Prostate gland (tissue), 2 donors: Measurements from ENCODE around the gene LMCD1. TPM values are rescaled to one million over a fixed set of nuclear protein-coding genes. Genes with fewer than 3 reads are reported as not detected.

Experiments
- DNase-seq: peaks from one replicate; pipeline ENCODE4 v3.0.0-alpha.2; 2019; ENCODE audit warnings: low spot score
- H3K27ac ChIP-seq, 2 donors: fragments of 200-600 bp; sonication (generic); 2 replicates each; pipeline ENCODE4 v1.5.1; 2017 to 2019
- H3K27me3 ChIP-seq: fragments of 200-600 bp; sonication (generic); replicated peaks from 2 replicates; pipeline ENCODE4 v1.5.1; 2019; ENCODE audit not compliant: insufficient read depth
- H3K36me3 ChIP-seq, 2 donors: fragments of 200-600 bp; sonication (generic); 1 replicate in 1 of 2; 2 replicates in 1 of 2; pipeline versions ENCODE4 v1.5.1 to v1.8.1; 2017 to 2019
- H3K4me1 ChIP-seq: fragments of 200-600 bp; sonication (generic); replicated peaks from 2 replicates; pipeline ENCODE4 v1.5.1; 2019
- H3K4me3 ChIP-seq, 2 donors: fragments of 200-600 bp; sonication (generic); 2 replicates each; pipeline ENCODE4 v1.5.1; 2017 to 2019
- H3K9me3 ChIP-seq: fragments of 200-600 bp; sonication (generic); 2 replicates; pipeline ENCODE4 v1.5.1; 2017
- CTCF ChIP-seq, 4 experiments: fragments of 200-600 bp in 2 of 4; fragments of 450-650 bp in 2 of 4; sonication (generic) in 2 of 4; IDR thresholded peaks; 1 replicate in 3 of 4; 2 replicates in 1 of 4; pipeline ENCODE4 v1.5.1; 2016 to 2019; ENCODE audit warnings: antibody characterized with exemption in 4 of 4, mild to moderate bottlenecking in 2 of 4, moderate library complexity in 2 of 4
- POLR2A ChIP-seq: fragments of 450-650 bp; IDR thresholded peaks from one replicate; pipeline ENCODE4 v1.6.1; 2016; ENCODE audit warnings: antibody characterized with exemption, mild to moderate bottlenecking
- POLR2AphosphoS5 ChIP-seq: sonication (generic); formaldehyde crosslinking; IDR thresholded peaks from one replicate; pipeline ENCODE4 v1.6.1; 2017; ENCODE audit warnings: antibody characterized with exemption
- WGBS: methylation state at CpG from one replicate; pipeline ENCODE4 v1.1.5; 2018; 5-methylcytosine and 5-hydroxymethylcytosine counted together
- intact Hi-C: fragments of 100-400 bp; cut with DNase I; formaldehyde crosslinking; loops from one replicate; pipeline ENCODE4 v1.14.2; 2022
- total RNA-seq, 2 donors: library from RNA; depleted of rRNA; stranded (reverse); fragments of >200 nt; gene quantifications; one replicate each; pipeline ENCODE4 v1.1.0, GENCODE V29; 2016

LMCD1 gene
- total RNA-seq, 2 donors from 2014 or later: 73.0 to 144 TPM

DNA sequence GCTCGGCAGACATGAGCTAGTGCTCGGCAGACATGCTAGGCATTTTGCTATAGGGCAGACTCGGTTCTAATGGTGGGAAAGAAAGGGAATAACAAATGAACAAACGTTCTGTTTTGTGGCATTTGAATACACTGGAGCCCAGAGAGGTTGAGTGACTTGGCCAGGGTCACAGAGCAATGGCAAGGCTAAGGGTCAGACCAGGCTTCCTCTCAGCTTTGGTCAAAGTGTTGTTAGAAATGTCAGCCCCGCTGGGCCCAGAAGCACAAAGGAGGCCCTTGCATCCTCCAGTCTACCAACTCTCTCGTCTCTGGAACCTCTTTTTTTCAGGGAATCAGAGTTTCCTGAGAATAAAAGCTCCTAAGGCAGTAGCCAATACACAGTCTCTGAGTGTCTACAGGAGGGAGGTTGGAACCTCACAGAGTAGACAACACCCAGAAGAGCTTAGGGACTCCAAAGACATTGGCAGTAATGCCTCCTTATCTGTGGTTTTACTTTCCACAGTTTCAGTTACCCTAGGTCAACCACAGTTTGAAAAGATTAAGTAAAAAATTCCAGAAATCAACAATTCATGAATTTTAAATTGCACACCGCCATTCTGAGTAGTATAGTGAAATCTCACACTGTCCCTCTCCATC lies 95.7 kb downstream of the LMCD1 start:
- H3K9me3 ChIP-seq: no peaks in the 10 kb centered on the region
- no peaks in the 10 kb centered on the region for H3K27me3 ChIP-seq
- H3K4me3 ChIP-seq: no peak overlapping the region
- TF ChIP-seq POLR2AphosphoS5 (no peak), CTCF (IDR thresholded peaks at IDR 0.05) (no peak), POLR2A (no peak)
- 71% methylated on average over 7 of the region's 7 CpGs for WGBS
- no peak for DNase-seq
- H3K36me3 ChIP-seq: no peaks in the 10 kb centered on the region
- H3K4me1 ChIP-seq: no peaks in the 10 kb centered on the region
- no peak overlapping the region for H3K27ac ChIP-seq
- intact Hi-C loops: no loop called here

- TF ChIP-seq POLR2A (no peak), CTCF (IDR thresholded peaks at IDR 0.05) (no peak), POLR2AphosphoS5 (no peak)
- 63% methylated on average over 3 of the region's 3 CpGs for WGBS
- intact Hi-C loops: no loop called here
Observed at GRCh38 chr3:8599146-8599545, 97.5 kb downstream of the LMCD1 start.

GRCh38 chr3:8600457-8600856 lies 98.8 kb downstream of the LMCD1 start:
- no peak overlapping the region for H3K27ac ChIP-seq
- DNase-seq: no peak
- no peaks in the 10 kb centered on the region for H3K36me3 ChIP-seq
- no peaks in the 10 kb centered on the region for H3K27me3 ChIP-seq
- intact Hi-C loops: no loop called here
- no peak overlapping the region for H3K4me3 ChIP-seq
- TF ChIP-seq CTCF (IDR thresholded peaks at IDR 0.05) (no peak), POLR2A (no peak), POLR2AphosphoS5 (no peak)
- H3K4me1 ChIP-seq: no peaks in the 10 kb centered on the region
- H3K9me3 ChIP-seq: no peaks in the 10 kb centered on the region

More at GRCh38 chr3:8599146-8599545, 97.5 kb downstream of the LMCD1 start:
- H3K4me3 ChIP-seq: no peak overlapping the region
- H3K36me3 ChIP-seq: no peaks in the 10 kb centered on the region
- no peak overlapping the region for H3K27ac ChIP-seq
- H3K4me1 ChIP-seq: no peaks in the 10 kb centered on the region
- H3K27me3 ChIP-seq: no peaks in the 10 kb centered on the region
- DNase-seq: no peak
- H3K9me3 ChIP-seq: no peaks in the 10 kb centered on the region

DNA sequence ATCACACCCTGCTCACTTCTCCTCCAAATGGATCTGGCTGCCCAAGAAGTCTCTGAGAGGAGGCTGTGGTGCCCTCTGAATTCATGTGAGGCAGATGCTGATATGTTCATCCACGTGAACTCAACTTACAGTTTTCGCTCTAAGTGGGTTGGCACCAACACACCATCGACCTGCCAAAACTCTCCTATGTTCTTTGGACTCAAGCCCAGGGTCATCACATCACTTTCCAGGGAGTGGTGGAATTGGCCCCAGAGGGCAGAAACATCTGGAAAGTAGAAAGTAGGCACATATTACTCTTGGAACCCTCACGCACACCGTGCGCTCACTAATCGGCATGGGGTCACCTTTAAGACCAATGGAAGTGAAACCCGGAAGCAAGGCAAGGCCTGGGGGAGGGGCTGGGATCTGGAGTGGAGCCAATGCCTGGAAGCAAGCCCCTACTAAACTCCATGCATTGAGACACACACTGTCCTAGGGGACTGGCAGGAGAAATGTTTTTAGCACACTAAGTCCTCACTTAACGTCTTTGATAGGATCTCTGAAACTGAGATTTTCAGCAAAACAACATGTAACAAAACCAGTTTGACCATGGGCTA lies 101.6 kb downstream of the LMCD1 start:
- intact Hi-C loops: no loop called here
- DNase-seq: no peak
- Histone ChIP-seq H3K27ac (no peak overlapping the region), H3K27me3 (no peaks in the 10 kb centered on the region), H3K4me1 (no peaks in the 10 kb centered on the region), H3K9me3 (no peaks in the 10 kb centered on the region), H3K4me3 (no peak overlapping the region), H3K36me3 (no peaks in the 10 kb centered on the region)
- 54% methylated on average over 9 of the region's 9 CpGs for WGBS
- TF ChIP-seq POLR2AphosphoS5 (no peak), CTCF (IDR thresholded peaks at IDR 0.05) (no peak), POLR2A (no peak)

- no peak overlapping the region for H3K27ac ChIP-seq
- 94% methylated on average over 7 of the region's 7 CpGs for WGBS
- intact Hi-C loops: no loop called here
Observed at GRCh38 chr3:8604006-8604405, 102.4 kb downstream of the LMCD1 start.

More at GRCh38 chr3:8604006-8604405, 102.4 kb downstream of the LMCD1 start:
- TF ChIP-seq POLR2A (no peak), POLR2AphosphoS5 (no peak), CTCF (IDR thresholded peaks at IDR 0.05) (no peak)
- Histone ChIP-seq H3K36me3 (no peaks in the 10 kb centered on the region), H3K9me3 (no peaks in the 10 kb centered on the region), H3K27me3 (no peaks in the 10 kb centered on the region), H3K4me1 (no peaks in the 10 kb centered on the region), H3K4me3 (no peak overlapping the region)
- DNase-seq: no peak
